Muscle of leg (tissue), 11 donors: ENCODE data around the gene CEP41. TPM values are rescaled to one million over a fixed set of nuclear protein-coding genes. Genes with fewer than 3 reads are reported as not detected.

Experiments
- DNase-seq: peaks from one replicate; pipeline ENCODE4 v3.0.0; 2013
- H3K27ac ChIP-seq: one replicate; pipeline ENCODE4 v1.5.1; 2013; ENCODE audit warnings: mild to moderate bottlenecking, low read length, control low read depth
- H3K27me3 ChIP-seq: one replicate; pipeline ENCODE4 v1.6.1; 2013; ENCODE audit warnings: low read length; ENCODE audit not compliant: control insufficient read depth, insufficient read depth
- H3K36me3 ChIP-seq: one replicate; pipeline ENCODE4 v1.6.1; 2013; ENCODE audit warnings: low read length; ENCODE audit not compliant: control insufficient read depth, insufficient read depth
- H3K4me1 ChIP-seq: one replicate; pipeline ENCODE4 v1.6.1; 2013; ENCODE audit warnings: low read length; ENCODE audit not compliant: control insufficient read depth, insufficient read depth
- H3K4me3 ChIP-seq: one replicate; pipeline ENCODE4 v1.5.1; 2013; ENCODE audit warnings: low read length, control low read depth
- H3K9me3 ChIP-seq: replicated peaks from 2 replicates; pipeline ENCODE4 v1.6.1; 2013; ENCODE audit warnings: low read depth, low read length; ENCODE audit not compliant: control insufficient read depth
- WGBS: methylation state at CpG from one replicate; pipeline ENCODE4 v1.1.5; 2013; ENCODE audit warnings: missing lambda C conversion rate; ENCODE audit not compliant: insufficient coverage; 5-methylcytosine and 5-hydroxymethylcytosine counted together
- polyA plus RNA-seq, 8 donors: library from polyadenylated mRNA; unstranded; fragments of 120-200 nt; gene quantifications; one replicate each; pipeline versions ENCODE4 v1.2.1 to v1.2.3, GENCODE V29; 2013; ENCODE audit warnings: inconsistent platforms in 1 of 8, low replicate concordance in 1 of 8; ENCODE audit not compliant: insufficient read length in 8 of 8, insufficient read depth in 1 of 8
- total RNA-seq: library from RNA; stranded (reverse); fragments of 120-200 nt; gene quantifications from one replicate; pipeline ENCODE4 v1.2.4, GENCODE V29; 2013

CEP41 gene
- total and polyA plus RNA-seq, 9 donors = 16.3 to 29.1 (median 23.0) TPM

DNA sequence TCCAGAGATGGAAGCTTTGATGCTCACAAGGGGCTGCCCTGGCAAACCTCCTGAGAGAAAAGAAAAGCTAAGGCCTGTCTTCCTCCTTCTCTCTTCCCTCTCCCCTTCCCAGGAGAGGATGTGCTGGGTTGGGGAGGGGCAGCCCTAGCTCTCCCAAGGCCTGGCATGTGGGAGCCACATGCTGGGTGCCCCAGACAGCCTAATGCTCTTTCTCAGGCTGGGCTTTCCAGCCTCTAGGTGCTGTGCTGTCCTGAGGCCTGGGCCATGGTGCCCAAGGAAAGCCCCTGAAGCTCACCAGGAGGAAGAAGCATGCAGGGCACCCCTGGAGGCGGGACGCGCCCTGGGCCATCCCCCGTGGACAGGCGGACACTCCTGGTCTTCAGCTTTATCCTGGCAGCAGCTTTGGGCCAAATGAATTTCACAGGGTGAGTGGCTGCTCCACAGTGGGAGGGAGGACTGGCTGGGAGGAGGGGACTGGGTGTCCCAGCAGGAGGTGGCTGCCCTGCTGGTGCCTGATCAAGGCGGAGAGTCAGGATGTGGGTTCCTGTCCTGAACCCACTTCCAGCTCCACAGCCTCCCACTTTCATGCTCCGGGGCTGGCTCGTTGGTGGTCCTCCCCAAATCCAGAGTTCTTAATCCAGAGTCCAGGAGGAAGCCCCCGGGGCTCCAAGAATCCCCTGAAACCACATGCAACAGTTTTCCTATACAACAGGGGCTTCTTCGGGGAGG is 94.5 kb downstream of the CEP41 start:
- Histone ChIP-seq H3K9me3 (peaks cover 4% of the 10 kb centered on the region), H3K4me1 (peaks cover 51% of the 10 kb centered on the region), H3K4me3 (no peak overlapping the region), H3K36me3 (no peaks in the 10 kb centered on the region), H3K27ac (peak overlapping the region; percentile 96), H3K27me3 (no peaks in the 10 kb centered on the region)
- no peak for DNase-seq
- 72% methylated on average over 9 of the region's 10 CpGs for WGBS

DNA sequence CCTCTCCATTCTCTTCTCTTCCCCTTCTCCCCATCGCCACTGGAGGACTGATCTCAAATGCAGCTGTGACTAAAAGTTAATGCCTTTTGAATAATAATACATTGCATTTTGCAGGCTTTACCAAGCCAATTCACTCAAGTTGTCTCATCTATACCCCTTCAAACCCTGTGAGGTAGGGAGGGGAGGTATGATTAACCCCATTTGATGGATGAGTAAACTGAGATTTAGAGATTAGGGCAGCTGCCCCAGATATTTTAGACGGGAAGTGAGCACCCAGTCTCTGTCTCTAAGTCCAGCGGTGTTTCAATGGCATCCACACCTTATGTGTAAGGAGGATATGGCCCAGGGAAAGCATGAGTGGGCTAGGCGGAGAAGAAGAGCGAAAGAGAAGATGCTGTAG is 95.1 kb downstream of the CEP41 start:
- Histone ChIP-seq H3K9me3 (peaks cover 4% of the 10 kb centered on the region), H3K4me1 (peaks cover 44% of the 10 kb centered on the region), H3K36me3 (no peaks in the 10 kb centered on the region), H3K4me3 (no peak overlapping the region), H3K27me3 (no peaks in the 10 kb centered on the region), H3K27ac (peak overlapping the region; percentile 96)
- DNase-seq = no peak
- WGBS = 75% methylated on average over 4 of the region's 5 CpGs

DNA sequence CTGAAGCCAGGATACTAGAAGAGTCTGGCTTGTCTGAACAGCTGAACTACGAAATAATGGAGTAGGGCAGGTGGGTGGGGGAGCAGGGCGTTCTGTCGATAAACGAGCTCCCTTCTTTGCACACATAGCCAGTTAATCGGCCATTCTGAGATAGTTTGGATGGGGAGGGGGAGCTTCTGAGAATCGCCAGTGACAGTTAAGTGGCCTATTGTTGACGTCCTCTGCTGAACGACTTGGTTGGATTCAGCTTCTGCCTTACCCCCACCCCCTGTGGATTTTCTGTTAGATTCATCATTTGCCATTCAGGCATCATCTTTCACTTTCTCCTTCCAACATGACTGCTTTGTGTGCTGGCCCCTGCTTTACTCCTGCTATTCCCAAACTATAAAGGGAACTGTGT is 95.7 kb downstream of the CEP41 start:
- H3K4me1 ChIP-seq = peaks cover 39% of the 10 kb centered on the region
- DNase-seq = peak; percentile 92
- peak overlapping the region; percentile 96 for H3K27ac ChIP-seq
- no peak overlapping the region for H3K4me3 ChIP-seq
- no peaks in the 10 kb centered on the region for H3K36me3 ChIP-seq
- peaks cover 4% of the 10 kb centered on the region for H3K9me3 ChIP-seq
- H3K27me3 ChIP-seq = no peaks in the 10 kb centered on the region
- 7% methylated on average over 3 of the region's 8 CpGs for WGBS

DNA sequence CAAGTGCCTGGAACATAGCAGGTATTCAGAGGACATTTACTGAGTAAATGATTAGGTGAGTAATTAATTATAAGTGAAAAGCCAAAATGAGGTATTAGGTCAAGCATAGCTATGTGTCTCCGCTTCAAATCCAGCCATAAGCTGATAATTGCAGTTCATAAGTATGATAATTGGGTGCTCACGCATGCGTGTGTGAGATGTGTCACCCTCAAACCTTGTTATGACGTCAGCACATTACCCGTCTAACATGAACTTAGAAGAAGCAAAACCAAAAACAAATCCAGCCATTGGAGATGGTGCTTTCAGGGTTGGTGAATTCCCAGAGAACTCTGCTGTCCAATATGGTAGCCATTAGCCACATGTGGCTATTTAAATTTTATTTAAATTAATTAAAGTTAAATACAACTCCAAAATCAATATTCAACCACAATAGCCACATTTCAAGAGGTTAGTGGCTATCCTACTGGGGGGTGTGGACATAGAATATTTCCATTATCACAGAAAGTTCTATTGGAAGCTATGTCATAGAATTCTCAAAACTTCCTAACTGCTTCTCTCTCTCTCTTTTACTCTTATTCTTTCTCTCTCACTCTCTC is 96.4 kb downstream of the CEP41 start, which contains the start of gene CPA5:
Gene CPA5 (plus strand): TSS at position 546 of the 596 bp plus-strand sequence. CDS start 1,670 bp downstream, outside the sequence.
- peaks cover 33% of the 10 kb centered on the region for H3K4me1 ChIP-seq
- peaks cover 4% of the 10 kb centered on the region for H3K9me3 ChIP-seq
- no peak within 1 kb of the TSS for H3K4me3 ChIP-seq
- H3K27ac ChIP-seq = peak within 1 kb of the TSS; percentile 96
- H3K27me3 ChIP-seq = no peaks in the 10 kb centered on the region
- 100% methylated on average over 1 of the region's 5 CpGs for WGBS
- no peak for DNase-seq
- no peaks in the 10 kb centered on the region for H3K36me3 ChIP-seq

Other genes starting within 250 kb of the CEP41 start
- gene TMEM209, start 235.6 kb downstream of the CEP41 start, total RNA-seq = 8.7 TPM
- 10 to 100 TPM in 3 of 8 donors, 1 to 10 TPM in 5; 8.5 to 12.7 (median 9.3) TPM for gene TMEM209, start 235.6 kb downstream of the CEP41 start, polyA plus RNA-seq
- gene SSMEM1, start 233.2 kb downstream of the CEP41 start, total RNA-seq = not detected
- under 1 TPM in 2 of 8 donors, not detected in 6; 0.11 to 0.12 TPM for gene SSMEM1, start 233.2 kb downstream of the CEP41 start, polyA plus RNA-seq
- 0.44 TPM for gene CPA2, start 174.2 kb downstream of the CEP41 start, total RNA-seq
- gene CPA2, start 174.2 kb downstream of the CEP41 start, polyA plus RNA-seq = 1 to 10 TPM in 1 of 8 donors, under 1 TPM in 7; 0.39 to 4.5 (median 0.54) TPM
- 2.0 TPM for gene CPA4, start 147.9 kb downstream of the CEP41 start, total RNA-seq
- 1 to 10 TPM in 7 of 8 donors, under 1 TPM in 1; 0.87 to 3.1 (median 1.3) TPM for gene CPA4, start 147.9 kb downstream of the CEP41 start, polyA plus RNA-seq
- 6.3 TPM for gene CPA5, start 96.2 kb downstream of the CEP41 start, total RNA-seq
- gene CPA5, start 96.2 kb downstream of the CEP41 start, polyA plus RNA-seq = 1 to 10 TPM in 6 of 8 donors, under 1 TPM in 2; 0.55 to 3.8 (median 1.8) TPM
- gene CPA1, start 60.5 kb downstream of the CEP41 start, total RNA-seq = 3.6 TPM
- gene CPA1, start 60.5 kb downstream of the CEP41 start, polyA plus RNA-seq = 1 to 10 TPM; 2.6 to 6.7 (median 4.5) TPM
- gene MEST, start 51.1 kb upstream of the CEP41 start, total RNA-seq = 879 TPM
- 1,000 to 10,000 TPM in 3 of 8 donors, 100 to 1,000 TPM in 5; 702 to 1,263 (median 856) TPM for gene MEST, start 51.1 kb upstream of the CEP41 start, polyA plus RNA-seq
- gene COPG2, start 227.7 kb upstream of the CEP41 start, total RNA-seq = 32.7 TPM
- 10 to 100 TPM; 34.0 to 42.4 (median 36.4) TPM for gene COPG2, start 227.7 kb upstream of the CEP41 start, polyA plus RNA-seq
- gene TSGA13, start 245.5 kb upstream of the CEP41 start, total RNA-seq = not detected
- gene TSGA13, start 245.5 kb upstream of the CEP41 start, polyA plus RNA-seq = under 1 TPM in 2 of 8 donors, not detected in 6; 0.09 to 0.24 TPM